Kidney epithelial cell (primary cell): Measurements from ENCODE around the gene CUL4A. TPM values are rescaled to one million over a fixed set of nuclear protein-coding genes. Genes with fewer than 3 reads are reported as not detected.
"Not testable (repeated sequence)": the region's sequence is repeated elsewhere in the genome, so short reads cannot be mapped to it uniquely, and the experiment has no call there.

Source experiments
- DNase-seq: peaks from one replicate; pipeline ENCODE4 v3.0.0-alpha.2; 2010; ENCODE audit warnings: low read depth
- H3K27me3 ChIP-seq: 2 replicates; pipeline ENCODE4 v1.6.0; 2011; ENCODE audit warnings: low read length; ENCODE audit not compliant: control insufficient read depth, insufficient read depth
- H3K36me3 ChIP-seq: 2 replicates; pipeline ENCODE4 v1.5.1; 2011; ENCODE audit warnings: low read length; ENCODE audit not compliant: control insufficient read depth, insufficient read depth
- H3K4me3 ChIP-seq: 2 replicates; pipeline ENCODE4 v1.5.1; 2011; ENCODE audit warnings: low read depth, mild to moderate bottlenecking, control low read depth, low read length
- CTCF ChIP-seq: IDR thresholded peaks from 2 replicates; pipeline ENCODE4 v1.5.1; 2011; ENCODE audit warnings: mild to moderate bottlenecking, moderate library complexity, low read length, control low read depth, inconsistent platforms; ENCODE audit not compliant: insufficient read depth, poor library complexity, severe bottlenecking
- total RNA-seq: library from RNA; depleted of rRNA; stranded (reverse); fragments of >200 nt; gene quantifications from 2 replicates; pipeline ENCODE4 v1.2.3, GENCODE V29; 2015

Gene CUL4A
- total RNA-seq, 1 donor from 2014 or later = 90.4 TPM

- Histone ChIP-seq H3K4me3 (no peak overlapping the region), H3K36me3 (peaks cover 1% of the 10 kb centered on the region), H3K27me3 (no peaks in the 10 kb centered on the region)
- DNase-seq = no peak
- TF ChIP-seq CTCF = no peak
These were observed 49.1 kb downstream of the CUL4A start for GRCh38 chr13:113258321-113259054.

GRCh38 chr13:113260996-113261395, 51.6 kb downstream of the CUL4A start:
- H3K36me3 ChIP-seq = peaks cover 1% of the 10 kb centered on the region
- H3K4me3 ChIP-seq = no peak overlapping the region

GRCh38 chr13:113263016-113263415, 53.6 kb downstream of the CUL4A start:
- H3K36me3 ChIP-seq, H3K4me3 ChIP-seq, DNase-seq, H3K27me3 ChIP-seq: not testable (repeated sequence)

More at GRCh38 chr13:113260996-113261395, 51.6 kb downstream of the CUL4A start:
- no peak for TF ChIP-seq CTCF
- no peaks in the 10 kb centered on the region for H3K27me3 ChIP-seq
- no peak for DNase-seq

GRCh38 chr13:113267642-113268405, 58.4 kb downstream of the CUL4A start:
- Histone ChIP-seq H3K36me3 (peaks cover 1% of the 10 kb centered on the region), H3K27me3 (no peaks in the 10 kb centered on the region), H3K4me3 (no peak overlapping the region)
- no peak for TF ChIP-seq CTCF
- no peak for DNase-seq

- H3K27me3 ChIP-seq = no peaks in the 10 kb centered on the region
- DNase-seq = no peak
- no peak overlapping the region for H3K4me3 ChIP-seq
- no peak for TF ChIP-seq CTCF
- peaks cover 1% of the 10 kb centered on the region for H3K36me3 ChIP-seq
These were observed 62.6 kb downstream of the CUL4A start for GRCh38 chr13:113272031-113272430.

GRCh38 chr13:113272701-113273181, 63.3 kb downstream of the CUL4A start:
- TF ChIP-seq CTCF = no peak
- Histone ChIP-seq H3K4me3 (no peak overlapping the region), H3K27me3 (no peaks in the 10 kb centered on the region), H3K36me3 (no peaks in the 10 kb centered on the region)
- DNase-seq = no peak
